ENCODE results near the gene ESPL1. TPM values are rescaled to one million over a fixed set of nuclear protein-coding genes. Genes with fewer than 3 reads are reported as not detected.

The ESPL1 gene
- total and polyA plus RNA-seq, 3 donors from 2014 or later = 16.5 to 30.5 (median 24.5) TPM

GRCh38 chr12:53239643-53240258 is 28.3 kb upstream of the ESPL1 start:
- WGBS, 2 donors = 92% methylated on average over 10 of the region's 10 CpGs
- TF ChIP-seq, protein P1, sequence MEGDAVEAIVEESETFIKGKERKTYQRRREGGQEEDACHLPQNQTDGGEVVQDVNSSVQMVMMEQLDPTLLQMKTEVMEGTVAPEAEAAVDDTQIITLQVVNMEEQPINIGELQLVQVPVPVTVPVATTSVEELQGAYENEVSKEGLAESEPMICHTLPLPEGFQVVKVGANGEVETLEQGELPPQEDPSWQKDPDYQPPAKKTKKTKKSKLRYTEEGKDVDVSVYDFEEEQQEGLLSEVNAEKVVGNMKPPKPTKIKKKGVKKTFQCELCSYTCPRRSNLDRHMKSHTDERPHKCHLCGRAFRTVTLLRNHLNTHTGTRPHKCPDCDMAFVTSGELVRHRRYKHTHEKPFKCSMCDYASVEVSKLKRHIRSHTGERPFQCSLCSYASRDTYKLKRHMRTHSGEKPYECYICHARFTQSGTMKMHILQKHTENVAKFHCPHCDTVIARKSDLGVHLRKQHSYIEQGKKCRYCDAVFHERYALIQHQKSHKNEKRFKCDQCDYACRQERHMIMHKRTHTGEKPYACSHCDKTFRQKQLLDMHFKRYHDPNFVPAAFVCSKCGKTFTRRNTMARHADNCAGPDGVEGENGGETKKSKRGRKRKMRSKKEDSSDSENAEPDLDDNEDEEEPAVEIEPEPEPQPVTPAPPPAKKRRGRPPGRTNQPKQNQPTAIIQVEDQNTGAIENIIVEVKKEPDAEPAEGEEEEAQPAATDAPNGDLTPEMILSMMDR (IDR thresholded peaks at IDR 0.05) = no peak
- TF ChIP-seq POLR2A (IDR thresholded peaks at IDR 0.05) = no peak
- no peaks in the 10 kb centered on the region for H3K4me1 ChIP-seq
- H3K27me3 ChIP-seq = no peaks in the 10 kb centered on the region
- no peaks in the 10 kb centered on the region for H3K9me3 ChIP-seq
- intact Hi-C loops (cut with DNase I; ENCODE audit: low total_unique reads) = no loop called here
- no peaks in the 10 kb centered on the region for H3K36me3 ChIP-seq (ENCODE audit: low read depth, missing control alignments)
- H3K4me3 ChIP-seq = no peak overlapping the region
- H3K27ac ChIP-seq = no peak overlapping the region
- DNase-seq = no peak

- Histone ChIP-seq H3K27ac (no peak overlapping the region), H3K36me3 (ENCODE audit: low read depth, missing control alignments) (no peaks in the 10 kb centered on the region), H3K4me3 (no peak overlapping the region), H3K27me3 (no peaks in the 10 kb centered on the region), H3K4me1 (no peaks in the 10 kb centered on the region), H3K9me3 (no peaks in the 10 kb centered on the region)
- WGBS, 2 donors = 70 to 71% methylated on average over 10 to 11 of the region's 11 CpGs
- DNase-seq = no peak
- no peak for TF ChIP-seq POLR2A (IDR thresholded peaks at IDR 0.05)
- TF ChIP-seq, protein P1 (IDR thresholded peaks at IDR 0.05) = no peak
- intact Hi-C loops (cut with DNase I; ENCODE audit: low total_unique reads) = no loop called here
Observed at GRCh38 chr12:53241623-53242412, 26.3 kb upstream of the ESPL1 start.

DNA sequence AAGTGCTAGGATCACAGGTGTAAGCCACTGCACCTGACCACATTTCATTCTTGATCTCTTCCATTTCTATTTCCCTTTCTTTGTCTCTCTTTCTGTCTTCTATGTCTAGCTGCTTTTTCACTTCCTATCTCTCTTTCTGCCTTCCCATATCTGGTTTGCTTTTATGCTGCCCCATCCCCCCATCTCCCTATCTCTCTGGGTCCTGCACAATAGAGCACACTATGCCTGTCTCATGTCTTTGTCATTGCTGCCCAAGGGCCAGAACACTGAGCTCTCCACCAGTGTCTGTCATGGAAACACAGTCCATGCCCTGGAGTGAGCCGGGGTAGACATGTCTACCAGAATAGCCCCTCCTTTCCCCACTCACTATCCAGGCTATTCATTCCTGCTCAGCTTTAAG is 23.8 kb upstream of the ESPL1 start:
- DNase-seq = no peak
- no peak overlapping the region for H3K27ac ChIP-seq
- intact Hi-C loops (cut with DNase I; ENCODE audit: low total_unique reads) = no loop called here
- H3K27me3 ChIP-seq = no peaks in the 10 kb centered on the region
- no peaks in the 10 kb centered on the region for H3K9me3 ChIP-seq
- H3K4me3 ChIP-seq = no peak overlapping the region
- TF ChIP-seq, protein P1 (IDR thresholded peaks at IDR 0.05) = no peak
- TF ChIP-seq POLR2A (IDR thresholded peaks at IDR 0.05) = no peak
- H3K36me3 ChIP-seq (ENCODE audit: low read depth, missing control alignments) = no peaks in the 10 kb centered on the region
- H3K4me1 ChIP-seq = no peaks in the 10 kb centered on the region
- 60 to 73% methylated on average over 1 of the region's 1 CpG for WGBS, 2 donors

- Histone ChIP-seq H3K4me3 (no peak overlapping the region), H3K4me1 (no peaks in the 10 kb centered on the region), H3K36me3 (ENCODE audit: low read depth, missing control alignments) (no peaks in the 10 kb centered on the region), H3K27me3 (no peaks in the 10 kb centered on the region), H3K27ac (no peak overlapping the region), H3K9me3 (no peaks in the 10 kb centered on the region)
- 80 to 82% methylated on average over 3 of the region's 3 CpGs for WGBS, 2 donors
- intact Hi-C loops (cut with DNase I; ENCODE audit: low total_unique reads) = no loop called here
- DNase-seq = no peak
- TF ChIP-seq, protein P1 (IDR thresholded peaks at IDR 0.05) = no peak
- no peak for TF ChIP-seq POLR2A (IDR thresholded peaks at IDR 0.05)
Observed at GRCh38 chr12:53245286-53245685, 22.8 kb upstream of the ESPL1 start.
